GM21825 (cell line): ENCODE results near the gene ETNK1.
"Not testable (repeated sequence)": the region's sequence is repeated elsewhere in the genome, so short reads cannot be mapped to it uniquely, and the experiment has no call there.

ENCODE experiments used
- ATAC-seq: cut with Tn5 transposase; IDR thresholded peaks from one replicate; pipeline ENCODE4 v1.9.1; 2021; ENCODE audit warnings: mild to moderate bottlenecking, moderate library complexity; ENCODE audit not compliant: unreplicated experiment

Gene ETNK1

GRCh38 chr12:22684140-22685118 is 59.5 kb downstream of the ETNK1 start:
- peak; percentile 37 for ATAC-seq

GRCh38 chr12:22686193-22686592 is 61.2 kb downstream of the ETNK1 start:
- no peak for ATAC-seq

- peak; percentile 67 for ATAC-seq
Observed at GRCh38 chr12:22687361-22688076, 62.5 kb downstream of the ETNK1 start.

- ATAC-seq = no peak
Observed at GRCh38 chr12:22689876-22690275, 64.9 kb downstream of the ETNK1 start.

- ATAC-seq = no peak
Observed at GRCh38 chr12:22691319-22691718, 66.3 kb downstream of the ETNK1 start.

- ATAC-seq = not testable (repeated sequence)
Observed at GRCh38 chr12:22692467-22692866, 67.5 kb downstream of the ETNK1 start.

GRCh38 chr12:22692964-22693555 is 68.1 kb downstream of the ETNK1 start:
- no peak for ATAC-seq

- ATAC-seq = no peak
Observed at GRCh38 chr12:22698576-22698975, 73.6 kb downstream of the ETNK1 start.

GRCh38 chr12:22699705-22700104 is 74.7 kb downstream of the ETNK1 start:
- not testable (repeated sequence) for ATAC-seq

GRCh38 chr12:22700106-22700505 is 75.1 kb downstream of the ETNK1 start:
- no peak for ATAC-seq

GRCh38 chr12:22701216-22701809 is 76.3 kb downstream of the ETNK1 start:
- ATAC-seq = not testable (repeated sequence)

GRCh38 chr12:22702690-22703089 is 77.7 kb downstream of the ETNK1 start:
- ATAC-seq = no peak

GRCh38 chr12:22709292-22709691 is 84.3 kb downstream of the ETNK1 start:
- no peak for ATAC-seq

GRCh38 chr12:22712083-22712482 is 87.1 kb downstream of the ETNK1 start:
- ATAC-seq = no peak

- no peak for ATAC-seq
Observed at GRCh38 chr12:22715254-22715653, 90.3 kb downstream of the ETNK1 start.

- ATAC-seq = no peak
Observed at GRCh38 chr12:22719745-22720144, 94.8 kb downstream of the ETNK1 start.

GRCh38 chr12:22722081-22722480 is 97.1 kb downstream of the ETNK1 start:
- no peak for ATAC-seq

- ATAC-seq = no peak
Observed at GRCh38 chr12:22722779-22723178, 97.8 kb downstream of the ETNK1 start.

- no peak for ATAC-seq
Observed at GRCh38 chr12:22728987-22729386, 104.0 kb downstream of the ETNK1 start.

- no peak for ATAC-seq
Observed at GRCh38 chr12:22729431-22729956, 104.5 kb downstream of the ETNK1 start.

GRCh38 chr12:22729957-22730443 is 105.0 kb downstream of the ETNK1 start:
- ATAC-seq = no peak
